HG03103 (cell line): ENCODE results near the gene FITM2.
"Not testable (repeated sequence)": the region's sequence is repeated elsewhere in the genome, so short reads cannot be mapped to it uniquely, and the experiment has no call there.

Source experiments
- ATAC-seq: cut with Tn5 transposase; IDR thresholded peaks from one replicate; pipeline ENCODE4 v1.9.1; 2021; ENCODE audit warnings: low read depth; ENCODE audit not compliant: unreplicated experiment

FITM2 gene, protein sequence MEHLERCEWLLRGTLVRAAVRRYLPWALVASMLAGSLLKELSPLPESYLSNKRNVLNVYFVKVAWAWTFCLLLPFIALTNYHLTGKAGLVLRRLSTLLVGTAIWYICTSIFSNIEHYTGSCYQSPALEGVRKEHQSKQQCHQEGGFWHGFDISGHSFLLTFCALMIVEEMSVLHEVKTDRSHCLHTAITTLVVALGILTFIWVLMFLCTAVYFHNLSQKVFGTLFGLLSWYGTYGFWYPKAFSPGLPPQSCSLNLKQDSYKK

GRCh38 chr20:44310664-44311639 lies at the start of gene FITM2:
FITM2 (minus strand) TSS chr20:44311202; CDS start chr20:44311148, 54 bp downstream.
- peak; percentile 88 for ATAC-seq

GRCh38 chr20:44360221-44360620 lies 49.2 kb upstream of the FITM2 start:
- no peak for ATAC-seq

DNA sequence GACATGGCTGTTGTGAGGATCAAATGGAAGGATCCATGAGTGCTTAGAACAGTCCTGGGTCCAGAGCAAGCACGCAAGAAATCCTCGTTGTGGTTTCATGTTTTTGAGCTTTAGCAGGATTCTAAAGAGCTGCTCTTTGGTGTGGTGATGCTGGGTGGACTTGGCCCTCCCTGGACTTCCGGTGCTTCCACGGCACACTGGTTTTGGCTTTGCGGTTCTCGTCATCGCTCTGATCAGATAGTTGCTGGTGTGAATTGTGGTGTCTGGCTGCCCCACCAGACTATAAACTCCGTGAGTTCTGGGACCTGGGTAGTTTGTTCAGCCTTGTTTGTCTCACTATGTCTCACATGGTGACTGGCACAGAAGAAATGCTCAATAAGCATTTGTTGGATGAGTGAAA lies 47.8 kb upstream of the FITM2 start:
- no peak for ATAC-seq

GRCh38 chr20:44357555-44358125 lies 46.6 kb upstream of the FITM2 start:
- ATAC-seq, result no peak

GRCh38 chr20:44357020-44357419 lies 46.0 kb upstream of the FITM2 start:
- no peak for ATAC-seq

GRCh38 chr20:44356353-44356723 lies 45.3 kb upstream of the FITM2 start:
- ATAC-seq, result no peak

DNA sequence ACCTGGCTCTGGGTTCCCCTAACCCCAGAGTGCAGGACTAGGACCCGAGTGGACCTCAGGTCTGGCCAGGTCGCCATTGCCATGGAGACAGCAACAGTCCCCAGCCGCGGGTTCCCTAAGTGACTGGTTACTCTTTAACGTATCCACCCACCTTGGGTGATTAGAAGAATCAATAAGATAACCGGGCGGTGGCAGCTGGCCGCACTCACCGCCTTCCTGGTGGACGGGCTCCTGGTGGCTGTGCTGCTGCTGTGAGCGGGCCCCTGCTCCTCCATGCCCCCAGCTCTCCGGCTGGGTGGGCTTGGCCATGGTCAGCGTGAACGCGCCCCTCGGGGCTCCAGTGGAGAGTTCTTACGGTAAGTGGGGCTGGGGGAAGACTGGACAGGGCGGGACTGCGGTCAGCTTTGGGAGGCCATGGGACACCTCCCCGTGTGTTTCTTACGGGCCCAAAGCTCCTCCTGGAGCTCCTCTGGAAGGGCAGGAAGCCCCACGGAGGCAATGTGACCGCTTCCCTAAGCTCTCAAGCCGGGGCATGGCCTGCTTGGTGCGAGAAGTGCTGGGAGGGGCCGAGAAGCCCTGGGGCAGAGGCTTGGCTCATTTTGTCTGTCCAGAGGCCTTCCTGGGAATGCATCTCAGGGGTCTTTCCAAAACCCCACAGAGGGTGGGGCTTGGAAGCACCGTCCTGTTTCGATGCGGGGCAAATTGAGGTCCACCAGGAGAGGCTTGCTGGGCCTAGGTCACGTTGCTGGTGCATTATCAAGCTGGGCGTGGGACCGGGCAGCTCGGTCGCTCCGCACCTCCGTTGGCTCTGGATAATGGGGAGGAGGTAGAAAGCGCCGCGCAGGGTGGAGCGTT lies 44.7 kb upstream of the FITM2 start, which contains the start of gene HNF4A:
Gene HNF4A, plus strand, starts transcription at position 202 of the 855 bp plus-strand sequence. Its CDS starts 106 bp downstream, at position 308.
- ATAC-seq, result no peak

DNA sequence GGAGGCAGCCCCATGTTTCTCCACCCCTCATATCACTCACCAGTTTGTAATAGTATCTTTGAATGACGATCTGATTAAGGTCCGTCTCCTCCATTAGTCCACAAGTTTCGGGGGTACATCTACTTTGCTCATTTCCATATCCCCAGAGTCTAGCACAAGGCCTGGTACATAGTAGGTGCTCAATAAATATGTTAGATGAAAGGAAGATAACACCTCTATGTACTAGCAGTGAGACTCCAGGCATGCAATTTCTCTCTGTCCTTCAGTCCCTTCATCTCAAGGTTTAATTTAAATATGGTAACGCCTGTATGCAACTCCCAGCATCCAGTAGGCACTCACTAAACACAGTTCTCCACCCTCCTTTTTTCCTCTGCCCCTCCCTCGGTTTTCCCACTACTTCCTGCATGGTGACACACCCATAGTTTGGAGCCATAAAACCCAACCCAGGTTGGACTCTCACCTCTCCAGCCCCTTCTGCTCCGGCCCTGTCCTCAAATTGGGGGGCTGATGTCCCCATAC lies 44.0 kb upstream of the FITM2 start:
- no peak for ATAC-seq

GRCh38 chr20:44350567-44350966 lies 39.6 kb upstream of the FITM2 start:
- no peak for ATAC-seq

GRCh38 chr20:44349349-44349748 lies 38.3 kb upstream of the FITM2 start:
- no peak for ATAC-seq

GRCh38 chr20:44348168-44348659 lies 37.2 kb upstream of the FITM2 start:
- ATAC-seq, result no peak

DNA sequence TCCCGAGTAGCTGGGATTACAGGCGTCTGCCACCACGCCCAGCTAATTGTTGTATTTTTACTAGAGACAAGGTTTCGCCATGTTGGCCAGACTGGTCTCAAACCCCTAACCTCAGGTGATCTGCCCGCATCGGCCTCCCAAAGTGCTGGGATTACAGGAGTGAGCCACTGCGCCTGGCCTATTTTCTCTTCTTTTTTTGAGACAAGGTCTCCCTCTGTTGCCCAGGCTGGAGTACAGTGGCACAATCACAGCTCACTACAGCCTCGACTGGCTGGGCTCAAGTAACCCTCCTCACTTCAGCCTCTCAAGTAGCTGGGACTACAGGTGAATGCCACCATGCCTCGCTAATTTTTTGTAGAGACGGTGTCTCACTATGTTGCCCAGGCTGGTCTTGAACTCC lies 34.9 kb upstream of the FITM2 start:
- not testable (repeated sequence) for ATAC-seq

DNA sequence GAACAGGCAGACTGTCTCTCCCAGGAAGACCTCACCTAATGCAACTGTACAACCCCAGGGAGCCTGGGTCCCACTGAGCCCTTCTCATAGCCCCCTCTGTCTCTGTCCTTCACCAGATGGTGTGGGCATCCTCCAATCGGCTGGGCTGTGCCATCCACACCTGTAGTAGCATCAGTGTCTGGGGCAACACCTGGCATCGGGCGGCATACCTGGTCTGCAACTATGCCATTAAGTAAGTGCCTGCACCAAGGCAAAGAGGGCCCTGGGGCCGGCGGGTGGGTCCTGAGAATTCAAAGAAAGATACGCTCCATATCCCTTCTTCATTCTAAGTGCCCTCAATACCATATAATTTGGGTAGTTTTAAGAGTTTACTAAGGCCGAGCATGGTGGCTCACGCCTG lies 34.1 kb upstream of the FITM2 start:
- no peak for ATAC-seq

DNA sequence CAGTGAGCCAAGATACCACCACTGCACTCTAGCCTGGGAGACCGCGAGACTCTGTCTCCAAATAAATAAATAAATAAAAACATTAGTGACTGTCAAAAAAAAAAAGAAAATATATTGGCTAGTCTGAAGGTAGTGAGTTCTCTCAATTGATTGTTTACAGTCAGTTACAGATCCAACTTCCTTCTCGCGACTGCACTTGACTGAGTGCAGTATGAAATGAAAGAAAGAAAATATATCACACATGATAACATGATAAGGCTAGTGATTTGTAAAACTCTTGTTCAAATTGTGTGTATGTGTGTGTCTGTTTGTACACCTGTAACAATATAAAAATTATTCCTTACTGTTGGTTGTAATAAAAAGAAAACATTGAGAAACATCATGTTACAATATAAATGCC lies 33.7 kb upstream of the FITM2 start:
- no peak for ATAC-seq

DNA sequence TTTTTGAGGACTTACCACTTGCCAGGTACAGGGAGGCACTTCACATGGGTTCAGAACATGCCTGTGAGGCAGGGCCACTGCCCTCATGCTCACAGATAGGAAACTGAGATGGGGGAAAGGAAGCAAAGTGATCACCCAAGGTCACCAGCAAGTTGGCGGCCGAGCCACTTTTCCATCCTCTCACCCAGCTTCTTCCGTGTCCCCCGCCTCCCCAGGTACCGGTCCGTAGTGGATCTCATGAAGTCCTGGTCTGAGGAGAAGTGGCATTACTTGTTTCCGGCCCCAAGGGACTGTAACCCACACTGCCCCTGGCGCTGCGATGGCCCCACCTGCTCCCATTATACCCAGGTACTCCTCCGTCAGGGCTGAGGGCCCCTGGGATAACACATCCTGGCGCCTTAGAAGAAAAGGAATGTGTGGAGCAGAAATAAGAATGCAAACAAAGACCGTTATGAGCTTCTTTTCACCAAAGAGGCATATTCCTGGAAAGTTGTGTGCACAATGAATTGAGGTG lies 32.2 kb upstream of the FITM2 start:
- ATAC-seq, result no peak

DNA sequence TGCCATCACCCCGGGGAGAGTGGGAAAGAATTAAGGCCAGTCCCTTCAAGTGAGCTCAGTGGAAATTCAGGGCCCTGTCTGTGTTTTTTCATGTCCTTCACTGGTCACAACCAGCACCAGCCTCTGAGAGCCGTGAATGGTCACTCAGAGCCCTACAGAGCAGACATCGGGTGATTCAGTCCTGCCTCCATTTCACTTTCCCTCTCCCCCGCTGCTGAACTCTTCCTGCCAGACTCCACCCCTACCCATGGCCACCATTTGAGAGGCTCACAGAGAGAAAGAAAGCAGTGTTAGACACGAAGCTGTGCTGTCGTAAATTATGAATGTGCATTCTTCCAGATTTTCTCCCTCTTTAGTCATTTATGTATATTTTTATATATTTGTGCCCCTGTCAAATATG lies 31.2 kb upstream of the FITM2 start:
- no peak for ATAC-seq

DNA sequence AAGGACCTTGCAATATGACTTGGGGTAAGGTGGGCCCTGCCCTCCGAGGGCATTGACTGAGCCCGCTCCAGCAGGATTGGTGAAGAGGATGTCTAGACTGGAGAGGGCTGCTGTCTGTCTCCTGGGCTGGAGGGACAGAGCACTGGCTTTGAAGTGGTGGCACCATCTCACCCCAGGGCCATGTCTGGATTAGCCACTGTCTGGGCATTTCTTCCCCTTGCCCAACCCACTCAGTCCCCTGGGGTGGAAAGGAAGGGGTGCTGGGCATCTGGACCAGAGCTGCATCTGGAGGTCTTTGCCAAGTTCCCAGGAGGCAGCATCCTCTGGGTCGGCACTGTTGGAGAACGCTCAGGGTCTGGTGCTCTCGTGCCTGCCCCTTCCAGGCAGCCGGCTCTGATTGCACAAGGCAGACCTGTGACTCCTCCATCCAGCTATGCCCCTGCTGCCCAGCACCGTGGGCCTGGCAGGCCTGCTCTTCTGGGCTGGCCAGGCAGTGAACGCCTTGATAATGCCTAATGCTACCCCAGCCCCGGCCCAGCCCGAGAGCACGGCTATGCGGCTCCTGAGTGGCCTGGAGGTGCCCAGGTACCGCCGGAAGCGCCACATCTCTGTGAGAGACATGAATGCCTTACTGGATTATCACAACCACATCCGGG lies 25.9 kb upstream of the FITM2 start, which contains the start of gene R3HDML:
Gene R3HDML, plus strand, starts transcription at position 319 of the 656 bp plus-strand sequence. Its CDS starts 115 bp downstream, at position 434.
- no peak for ATAC-seq

GRCh38 chr20:44336086-44336485 lies 25.1 kb upstream of the FITM2 start:
- no peak for ATAC-seq

GRCh38 chr20:44335675-44336074 lies 24.7 kb upstream of the FITM2 start:
- ATAC-seq, result no peak
